Epidermal melanocyte (primary cell): ENCODE data around the gene SDK1.
A peak's percentile ranks its signal among the peaks of the same experiment; 100 is the strongest.

Experiments
- DNase-seq: peaks from one replicate; pipeline ENCODE4 v3.0.0; 2011; ENCODE audit warnings: low spot score; ENCODE audit not compliant: insufficient read length

Gene SDK1

GRCh38 chr7:3300651-3301448, at the start of gene SDK1:
Gene SDK1, plus strand, starts transcription at chr7:3301252. Its CDS starts 335 bp downstream, at chr7:3301587.
- peak; percentile 54 for DNase-seq

GRCh38 chr7:3254718-3255117, 46.3 kb upstream of the SDK1 start:
- no peak for DNase-seq

- DNase-seq: no peak
These were observed 41.2 kb upstream of the SDK1 start for GRCh38 chr7:3259711-3260400.

- peak; percentile 77 for DNase-seq
These were observed 40.7 kb upstream of the SDK1 start for GRCh38 chr7:3260401-3260715.

- DNase-seq: no peak
These were observed 36.2 kb upstream of the SDK1 start for GRCh38 chr7:3264693-3265339.

- DNase-seq: no peak
These were observed 35.7 kb upstream of the SDK1 start for GRCh38 chr7:3265388-3265787.

- no peak for DNase-seq
These were observed 34.8 kb upstream of the SDK1 start for GRCh38 chr7:3266240-3266639.

- peak; percentile 21 for DNase-seq
These were observed 32.9 kb upstream of the SDK1 start for GRCh38 chr7:3267966-3268690.

- DNase-seq: no peak
These were observed 30.7 kb upstream of the SDK1 start for GRCh38 chr7:3270362-3270761.

- DNase-seq: no peak
These were observed 29.8 kb upstream of the SDK1 start for GRCh38 chr7:3271298-3271697.

GRCh38 chr7:3272691-3273141, 28.3 kb upstream of the SDK1 start:
- DNase-seq: no peak

GRCh38 chr7:3274131-3274530, 26.9 kb upstream of the SDK1 start:
- no peak for DNase-seq

- no peak for DNase-seq
These were observed 23.2 kb upstream of the SDK1 start for GRCh38 chr7:3277604-3278572.

- DNase-seq: no peak
These were observed 21.8 kb upstream of the SDK1 start for GRCh38 chr7:3279147-3279818.

GRCh38 chr7:3280445-3280844, 20.6 kb upstream of the SDK1 start:
- no peak for DNase-seq

- no peak for DNase-seq
These were observed 20.0 kb upstream of the SDK1 start for GRCh38 chr7:3280946-3281656.

- DNase-seq: no peak
These were observed 18.6 kb upstream of the SDK1 start for GRCh38 chr7:3282457-3282856.

- DNase-seq: no peak
These were observed 17.8 kb upstream of the SDK1 start for GRCh38 chr7:3283130-3283704.

GRCh38 chr7:3285652-3286051, 15.4 kb upstream of the SDK1 start:
- no peak for DNase-seq
